Suprapubic skin (tissue), 3 donors: ENCODE measurements around the gene CERS6.

ENCODE experiments used
- POLR2AphosphoS5 ChIP-seq, 3 donors: sonication (generic); formaldehyde crosslinking; IDR thresholded peaks; one replicate each; pipeline ENCODE4 v1.6.1; 2017; ENCODE audit warnings: antibody characterized with exemption in 3 of 3
- TF ChIP-seq, protein P1 (sequence below), 2 donors: fragments of 200-600 bp in 1 of 2; fragments of 450-650 bp in 1 of 2; sonication (generic) in 1 of 2; IDR thresholded peaks; one replicate each; pipeline ENCODE4 v1.5.1; 2016 to 2019; ENCODE audit warnings: antibody characterized with exemption in 2 of 2, mild to moderate bottlenecking in 1 of 2, moderate library complexity in 1 of 2

DNA sequence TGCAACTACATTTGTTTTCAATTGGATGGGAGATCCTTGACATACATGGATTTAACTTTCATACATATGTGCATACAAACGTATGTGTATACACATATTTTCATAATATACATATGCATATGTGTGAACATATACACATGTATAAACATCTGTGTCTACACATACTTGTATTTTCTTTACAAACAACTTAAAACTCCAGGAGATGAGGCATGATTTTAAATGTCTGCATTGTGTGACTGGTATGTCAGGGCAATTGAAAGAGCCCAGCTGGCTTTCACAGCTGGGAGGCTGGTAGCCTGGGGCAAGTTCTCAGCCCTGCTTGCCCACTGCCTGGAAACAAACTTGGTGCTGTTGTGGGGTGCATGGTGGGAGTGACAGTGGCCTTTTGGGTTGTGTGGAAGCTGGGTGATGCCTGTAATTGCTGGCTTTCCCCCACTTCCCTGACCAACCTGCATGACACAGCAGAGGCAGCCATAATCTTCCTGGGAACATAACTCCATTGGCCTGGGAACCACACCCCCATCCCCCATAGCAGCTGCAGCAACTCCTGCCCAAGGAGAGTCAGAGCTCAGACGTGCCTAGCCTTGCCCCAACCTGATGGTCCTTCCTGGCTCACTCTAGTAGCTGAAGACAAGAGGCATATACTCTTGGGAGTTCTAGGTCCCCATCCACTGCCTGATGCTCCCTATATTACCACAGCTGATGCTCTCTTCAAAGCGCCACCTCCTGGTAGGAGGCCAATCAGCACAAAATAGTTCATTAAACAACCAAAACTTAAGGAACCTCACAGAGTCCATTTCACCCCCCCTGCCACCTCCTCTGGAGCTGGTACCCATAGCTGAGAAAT is 158.3 kb downstream of the CERS6 start:
- TF ChIP-seq, protein P1, sequence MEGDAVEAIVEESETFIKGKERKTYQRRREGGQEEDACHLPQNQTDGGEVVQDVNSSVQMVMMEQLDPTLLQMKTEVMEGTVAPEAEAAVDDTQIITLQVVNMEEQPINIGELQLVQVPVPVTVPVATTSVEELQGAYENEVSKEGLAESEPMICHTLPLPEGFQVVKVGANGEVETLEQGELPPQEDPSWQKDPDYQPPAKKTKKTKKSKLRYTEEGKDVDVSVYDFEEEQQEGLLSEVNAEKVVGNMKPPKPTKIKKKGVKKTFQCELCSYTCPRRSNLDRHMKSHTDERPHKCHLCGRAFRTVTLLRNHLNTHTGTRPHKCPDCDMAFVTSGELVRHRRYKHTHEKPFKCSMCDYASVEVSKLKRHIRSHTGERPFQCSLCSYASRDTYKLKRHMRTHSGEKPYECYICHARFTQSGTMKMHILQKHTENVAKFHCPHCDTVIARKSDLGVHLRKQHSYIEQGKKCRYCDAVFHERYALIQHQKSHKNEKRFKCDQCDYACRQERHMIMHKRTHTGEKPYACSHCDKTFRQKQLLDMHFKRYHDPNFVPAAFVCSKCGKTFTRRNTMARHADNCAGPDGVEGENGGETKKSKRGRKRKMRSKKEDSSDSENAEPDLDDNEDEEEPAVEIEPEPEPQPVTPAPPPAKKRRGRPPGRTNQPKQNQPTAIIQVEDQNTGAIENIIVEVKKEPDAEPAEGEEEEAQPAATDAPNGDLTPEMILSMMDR (IDR thresholded peaks at IDR 0.05) = no peak
- no peak for TF ChIP-seq POLR2AphosphoS5 (IDR thresholded peaks at IDR 0.05)
